Endodermal cell (in vitro differentiated cells): ENCODE data around the gene SPAG6. TPM values are rescaled to one million over a fixed set of nuclear protein-coding genes. Genes with fewer than 3 reads are reported as not detected.
A peak's percentile ranks its signal among the peaks of the same experiment; 100 is the strongest.

Experiments
- DNase-seq: peaks from one replicate; pipeline ENCODE4 v3.0.0-alpha.2; 2017
- H3K27ac ChIP-seq: 2 replicates; pipeline ENCODE4 v1.5.1; 2013; ENCODE audit warnings: mild to moderate bottlenecking, low read depth, low read length, moderate library complexity
- H3K27me3 ChIP-seq: 2 replicates; pipeline ENCODE4 v1.6.1; 2013; ENCODE audit warnings: mild to moderate bottlenecking, low read length, moderate library complexity; ENCODE audit not compliant: insufficient read depth, control insufficient read depth, poor library complexity, severe bottlenecking
- H3K36me3 ChIP-seq: 2 replicates; pipeline ENCODE4 v1.7.0; 2013; ENCODE audit warnings: mild to moderate bottlenecking, low read length, moderate library complexity; ENCODE audit not compliant: control insufficient read depth, insufficient read depth
- H3K4me1 ChIP-seq: one replicate; pipeline ENCODE4 v1.7.0; 2013; ENCODE audit warnings: low read length; ENCODE audit not compliant: control insufficient read depth, insufficient read depth
- H3K4me3 ChIP-seq: 2 replicates; pipeline ENCODE4 v1.5.1; 2013; ENCODE audit warnings: mild to moderate bottlenecking, low read length, moderate library complexity
- H3K9ac ChIP-seq: 2 replicates; pipeline ENCODE4 v1.6.1; 2013; ENCODE audit warnings: mild to moderate bottlenecking, low read length, moderate library complexity; ENCODE audit not compliant: poor library complexity, severe bottlenecking; ENCODE audit errors: extremely low read depth
- H3K9me3 ChIP-seq: 2 replicates; pipeline ENCODE4 v1.6.1; 2013; ENCODE audit warnings: mild to moderate bottlenecking, low read length, moderate library complexity; ENCODE audit not compliant: control insufficient read depth
- H3K27ac Mint-ChIP-seq: 2 replicates; pipeline ENCODE4 v1.8.0; 2020; ENCODE audit warnings: mixed read lengths
- H3K27me3 Mint-ChIP-seq: 2 replicates; pipeline ENCODE4 v1.8.0; 2021; ENCODE audit warnings: mild to moderate bottlenecking, mixed read lengths; ENCODE audit not compliant: insufficient read depth
- H3K36me3 Mint-ChIP-seq: 2 replicates; pipeline ENCODE4 v1.8.0; 2020; ENCODE audit warnings: low read depth, mixed read lengths
- H3K4me1 Mint-ChIP-seq: 2 replicates; pipeline ENCODE4 v1.8.0; 2020; ENCODE audit warnings: mixed read lengths
- H3K4me3 Mint-ChIP-seq: 2 replicates; pipeline ENCODE4 v1.8.0; 2020; ENCODE audit warnings: mild to moderate bottlenecking, moderate library complexity, mixed read lengths
- H3K9me3 Mint-ChIP-seq: 2 replicates; pipeline ENCODE4 v1.8.0; 2020; ENCODE audit warnings: mild to moderate bottlenecking, mixed read lengths
- CTCF ChIP-seq: fragments of 200-600 bp; sonication (generic); conservative IDR thresholded peaks from 2 replicates; pipeline ENCODE4 v1.5.0; 2021; ENCODE audit warnings: antibody characterized with exemption, mild to moderate bottlenecking
- WGBS, 2 experiments: methylation state at CpG; one replicate each; pipeline versions ENCODE4 v1.1.5 to v1.1.7; 2013; ENCODE audit warnings: missing lambda C conversion rate in 2 of 2, mixed read lengths in 1 of 2; ENCODE audit not compliant: insufficient coverage in 1 of 2, insufficient read length in 1 of 2; 5-methylcytosine and 5-hydroxymethylcytosine counted together
- total RNA-seq, 2 donors: library from RNA; stranded (reverse); fragmentation: NEBNext Ultra II Directional in 1 of 2; extraction: Animal tissue kit (Norgen Biotek cat#: 25700) in 1 of 2; gene quantifications; 2 replicates in 1 of 2; 3 replicates in 1 of 2; pipeline ENCODE4 v1.2.1, GENCODE V29; 2021

The SPAG6 gene
- total RNA-seq, 2 donors from 2014 or later: 1.1 to 2.1 TPM

- peak overlapping the region; percentile 62 for H3K27ac ChIP-seq
- H3K4me1 Mint-ChIP-seq: no peaks in the 10 kb centered on the region
- no peaks in the 10 kb centered on the region for H3K27me3 ChIP-seq
- WGBS, 2 experiments: 91% methylated on average over 1 of the region's 1 CpG; no CpG with 5 or more reads in 1 of the 2 experiments
- no peak overlapping the region for H3K4me3 ChIP-seq
- peaks cover 9% of the 10 kb centered on the region for H3K9me3 Mint-ChIP-seq
- H3K36me3 Mint-ChIP-seq: no peaks in the 10 kb centered on the region
- no peak for TF ChIP-seq CTCF
- no peak overlapping the region for H3K9ac ChIP-seq
- no peaks in the 10 kb centered on the region for H3K27me3 Mint-ChIP-seq
- H3K4me3 Mint-ChIP-seq: no peak overlapping the region
- no peak overlapping the region for H3K27ac Mint-ChIP-seq
- DNase-seq: no peak
- H3K4me1 ChIP-seq: no peaks in the 10 kb centered on the region
- H3K36me3 ChIP-seq: no peaks in the 10 kb centered on the region
- H3K9me3 ChIP-seq: no peaks in the 10 kb centered on the region
Measured at GRCh38 chr10:22454634-22455033, 109.3 kb downstream of the SPAG6 start.

- Histone ChIP-seq H3K4me3 (no peak overlapping the region), H3K27ac (no peak overlapping the region), H3K9ac (no peak overlapping the region), H3K9me3 (no peaks in the 10 kb centered on the region), H3K36me3 (no peaks in the 10 kb centered on the region), H3K4me1 (no peaks in the 10 kb centered on the region), H3K27me3 (no peaks in the 10 kb centered on the region)
- TF ChIP-seq CTCF: no peak
- Mint-ChIP-seq H3K4me1 (no peaks in the 10 kb centered on the region), H3K27me3 (no peaks in the 10 kb centered on the region), H3K4me3 (no peak overlapping the region), H3K9me3 (peaks cover 9% of the 10 kb centered on the region), H3K27ac (no peak overlapping the region), H3K36me3 (no peaks in the 10 kb centered on the region)
- 90 to 93% methylated on average over 6 to 8 of the region's 8 CpGs for WGBS, 2 experiments
- DNase-seq: no peak
Measured at GRCh38 chr10:22455068-22455857, 110.0 kb downstream of the SPAG6 start.

- H3K9me3 ChIP-seq: no peaks in the 10 kb centered on the region
- TF ChIP-seq CTCF: no peak
- no peaks in the 10 kb centered on the region for H3K36me3 Mint-ChIP-seq
- H3K9me3 Mint-ChIP-seq: peaks cover 7% of the 10 kb centered on the region
- no peaks in the 10 kb centered on the region for H3K27me3 ChIP-seq
- no peaks in the 10 kb centered on the region for H3K36me3 ChIP-seq
- no peaks in the 10 kb centered on the region for H3K4me1 ChIP-seq
- H3K27ac Mint-ChIP-seq: no peak overlapping the region
- H3K4me3 Mint-ChIP-seq: no peak overlapping the region
- H3K27me3 Mint-ChIP-seq: no peaks in the 10 kb centered on the region
- no peak for DNase-seq
- H3K4me3 ChIP-seq: no peak overlapping the region
- H3K9ac ChIP-seq: no peak overlapping the region
- no peaks in the 10 kb centered on the region for H3K4me1 Mint-ChIP-seq
- no peak overlapping the region for H3K27ac ChIP-seq
- WGBS, 2 experiments: 79 to 92% methylated on average over 1 to 2 of the region's 2 CpGs
Measured at GRCh38 chr10:22456486-22456885, 111.2 kb downstream of the SPAG6 start.
